Upper lobe of left lung (tissue), 6 donors: ENCODE data around the gene SOWAHA. TPM values are rescaled to one million over a fixed set of nuclear protein-coding genes. Genes with fewer than 3 reads are reported as not detected.

Experiments used
- ATAC-seq, 2 donors: fragments of 200-7000 bp; cut with Tn5 transposase; one replicate each; pipeline ENCODE4 v1.9.1; 2022; ENCODE audit warnings: mild to moderate bottlenecking in 2 of 2, moderate library complexity in 2 of 2; ENCODE audit not compliant: low FRiP score in 2 of 2
- DNase-seq, 2 donors: peaks; one replicate each; pipeline ENCODE4 v3.0.0-alpha.2; 2019 to 2020
- H3K27ac ChIP-seq, 4 donors: fragments of 200-600 bp; sonication (generic); one replicate each; pipeline ENCODE4 v1.5.1; 2016 to 2019
- H3K27me3 ChIP-seq, 4 donors: fragments of 200-600 bp; sonication (generic); one replicate each; pipeline ENCODE4 v1.5.1; 2017 to 2019
- H3K36me3 ChIP-seq, 4 donors: fragments of 200-600 bp; sonication (generic); one replicate each; pipeline ENCODE4 v1.5.1; 2016 to 2019
- H3K4me1 ChIP-seq, 4 donors: fragments of 200-600 bp; sonication (generic); one replicate each; pipeline ENCODE4 v1.5.1; 2018 to 2019
- H3K4me3 ChIP-seq, 4 donors: fragments of 200-600 bp; sonication (generic); one replicate each; pipeline ENCODE4 v1.5.1; 2017 to 2019; ENCODE audit warnings: mild to moderate bottlenecking in 2 of 4, moderate library complexity in 1 of 4
- H3K9me3 ChIP-seq, 4 donors: fragments of 200-600 bp; sonication (generic); one replicate each; pipeline ENCODE4 v1.5.1; 2018 to 2019
- EP300 ChIP-seq, 4 donors: sonication (generic); formaldehyde crosslinking; IDR thresholded peaks; one replicate each; pipeline ENCODE4 v1.5.1; 2017; ENCODE audit warnings: antibody characterized with exemption in 4 of 4, control low read depth in 2 of 4
- POLR2A ChIP-seq, 4 donors: fragments of 450-650 bp; IDR thresholded peaks; one replicate each; pipeline ENCODE4 v1.5.1; 2016 to 2017; ENCODE audit warnings: antibody characterized with exemption in 4 of 4, mild to moderate bottlenecking in 2 of 4
- POLR2AphosphoS5 ChIP-seq, 2 donors: sonication (generic); formaldehyde crosslinking; IDR thresholded peaks; one replicate each; pipeline ENCODE4 v1.5.1; 2017; ENCODE audit warnings: antibody characterized with exemption in 2 of 2
- WGBS, 2 donors: methylation state at CpG; one replicate each; pipeline ENCODE4 v1.1.5; 2017 to 2018; 5-methylcytosine and 5-hydroxymethylcytosine counted together
- total RNA-seq, 6 donors: library from RNA; depleted of rRNA in 4 of 6; stranded (reverse); fragments of >200 nt in 4 of 6; gene quantifications; one replicate each; pipeline versions ENCODE4 v1.1.0 to v1.2.1, GENCODE V29; 2016 to 2021
- TF ChIP-seq, protein P1 (sequence below), 6 experiments: fragments of 450-650 bp in 4 of 6; fragments of 200-600 bp in 2 of 6; sonication (generic) in 2 of 6; IDR thresholded peaks; one replicate each; pipeline ENCODE4 v1.5.1; 2016 to 2019; ENCODE audit warnings: antibody characterized with exemption in 6 of 6
- donor health status: DM: no; HTN: no; CAD: no; lungs with moderate emphysema.
- donor health status: DM: no; HTN: yes; CAD: no; lungs with severe emphysema.

SOWAHA gene
- total RNA-seq, 6 donors from 2014 or later: 0.30 to 1.0 (median 0.55) TPM; not detected in 1

- Histone ChIP-seq H3K9me3 (no peaks in the 10 kb centered on the region), H3K27ac (no peak overlapping the region), H3K4me1 (peaks cover 0 to under 1% (median 0%) of the 10 kb centered on the region in 4 donors), H3K36me3 (no peaks in the 10 kb centered on the region), H3K4me3 (no peak overlapping the region), H3K27me3 (no peaks in the 10 kb centered on the region)
- TF ChIP-seq POLR2A (IDR thresholded peaks at IDR 0.05) (no peak), EP300 (IDR thresholded peaks at IDR 0.05) (no peak)
- TF ChIP-seq, protein P1, sequence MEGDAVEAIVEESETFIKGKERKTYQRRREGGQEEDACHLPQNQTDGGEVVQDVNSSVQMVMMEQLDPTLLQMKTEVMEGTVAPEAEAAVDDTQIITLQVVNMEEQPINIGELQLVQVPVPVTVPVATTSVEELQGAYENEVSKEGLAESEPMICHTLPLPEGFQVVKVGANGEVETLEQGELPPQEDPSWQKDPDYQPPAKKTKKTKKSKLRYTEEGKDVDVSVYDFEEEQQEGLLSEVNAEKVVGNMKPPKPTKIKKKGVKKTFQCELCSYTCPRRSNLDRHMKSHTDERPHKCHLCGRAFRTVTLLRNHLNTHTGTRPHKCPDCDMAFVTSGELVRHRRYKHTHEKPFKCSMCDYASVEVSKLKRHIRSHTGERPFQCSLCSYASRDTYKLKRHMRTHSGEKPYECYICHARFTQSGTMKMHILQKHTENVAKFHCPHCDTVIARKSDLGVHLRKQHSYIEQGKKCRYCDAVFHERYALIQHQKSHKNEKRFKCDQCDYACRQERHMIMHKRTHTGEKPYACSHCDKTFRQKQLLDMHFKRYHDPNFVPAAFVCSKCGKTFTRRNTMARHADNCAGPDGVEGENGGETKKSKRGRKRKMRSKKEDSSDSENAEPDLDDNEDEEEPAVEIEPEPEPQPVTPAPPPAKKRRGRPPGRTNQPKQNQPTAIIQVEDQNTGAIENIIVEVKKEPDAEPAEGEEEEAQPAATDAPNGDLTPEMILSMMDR (IDR thresholded peaks at IDR 0.05): no peak
- ATAC-seq (no peak), DNase-seq (no peak)
- 92 to 93% methylated on average over 8 of the region's 8 CpGs for WGBS, 2 donors
Observed at GRCh38 chr5:132848270-132848669, 35.2 kb downstream of the SOWAHA start.

- Histone ChIP-seq H3K4me1 (peaks cover 0 to 5% (median 2%) of the 10 kb centered on the region in 4 donors), H3K4me3 (no peak overlapping the region), H3K27me3 (no peaks in the 10 kb centered on the region), H3K36me3 (no peaks in the 10 kb centered on the region), H3K9me3 (no peaks in the 10 kb centered on the region), H3K27ac (no peak overlapping the region)
- TF ChIP-seq, protein P1 (IDR thresholded peaks at IDR 0.05): no peak
- no peak for TF ChIP-seq EP300 (IDR thresholded peaks at IDR 0.05)
- no peak for TF ChIP-seq POLR2AphosphoS5 (IDR thresholded peaks at IDR 0.05)
- no peak for TF ChIP-seq POLR2A (IDR thresholded peaks at IDR 0.05)
- ATAC-seq: no peak
- DNase-seq: no peak
- 23 to 46% methylated on average over 1 of the region's 1 CpG for WGBS, 2 donors
Observed at GRCh38 chr5:132849347-132849746, 36.2 kb downstream of the SOWAHA start.

DNA sequence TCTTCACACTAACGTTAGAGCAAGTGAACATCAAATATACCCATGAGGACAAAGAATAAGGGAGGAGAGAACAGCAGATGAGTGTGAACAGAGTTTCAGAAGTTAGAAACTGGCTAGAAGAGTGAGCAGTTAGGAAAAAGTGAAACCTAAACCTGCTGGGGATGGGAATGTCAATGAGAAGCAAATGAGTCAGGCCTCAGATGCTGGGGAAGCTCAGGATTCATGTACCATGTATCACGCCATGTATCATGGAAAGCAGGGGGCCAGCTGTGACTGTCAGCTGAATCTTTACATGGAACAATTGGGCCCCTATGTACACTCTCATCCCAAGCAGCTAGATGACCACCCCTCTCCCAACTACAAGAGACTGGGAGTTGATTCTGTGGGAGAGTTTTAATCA lies 37.0 kb downstream of the SOWAHA start:
- H3K9me3 ChIP-seq: no peaks in the 10 kb centered on the region
- H3K27me3 ChIP-seq: no peaks in the 10 kb centered on the region
- H3K36me3 ChIP-seq: no peaks in the 10 kb centered on the region
- 72 to 80% methylated on average over 2 of the region's 2 CpGs for WGBS, 2 donors
- TF ChIP-seq, protein P1 (IDR thresholded peaks at IDR 0.05): no peak
- TF ChIP-seq EP300 (IDR thresholded peaks at IDR 0.05) (no peak), POLR2AphosphoS5 (IDR thresholded peaks at IDR 0.05) (no peak), POLR2A (IDR thresholded peaks at IDR 0.05) (no peak)
- ATAC-seq: no peak
- H3K27ac ChIP-seq: no peak overlapping the region
- peaks cover 0 to 5% (median 2%) of the 10 kb centered on the region in 4 donors for H3K4me1 ChIP-seq
- no peak overlapping the region for H3K4me3 ChIP-seq
- DNase-seq: no peak

DNA sequence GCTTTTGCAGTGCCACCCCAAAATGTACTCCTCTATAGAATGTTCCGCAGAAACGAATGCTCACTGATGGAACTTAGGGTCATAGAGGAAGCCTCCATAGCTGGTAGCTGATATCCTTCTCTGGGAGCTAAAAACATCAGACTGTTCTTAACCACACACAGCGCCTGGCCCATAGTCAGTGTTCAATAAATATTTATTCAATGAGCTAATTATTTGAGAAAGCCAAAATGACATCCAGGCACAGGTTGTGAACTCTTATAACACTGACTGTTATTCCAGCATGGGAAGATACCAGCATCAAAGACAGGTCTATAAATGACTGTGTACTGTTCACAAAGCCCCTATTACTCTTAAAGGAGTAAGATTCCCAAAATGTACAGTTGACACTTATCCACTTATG lies 40.2 kb downstream of the SOWAHA start:
- no peak overlapping the region for H3K4me3 ChIP-seq
- H3K27me3 ChIP-seq: no peaks in the 10 kb centered on the region
- no peak for ATAC-seq
- 64 to 71% methylated on average over 3 of the region's 3 CpGs for WGBS, 2 donors
- no peaks in the 10 kb centered on the region for H3K9me3 ChIP-seq
- H3K4me1 ChIP-seq: peaks cover 0 to 5% (median 2%) of the 10 kb centered on the region in 4 donors
- TF ChIP-seq POLR2AphosphoS5 (IDR thresholded peaks at IDR 0.05) (no peak), EP300 (IDR thresholded peaks at IDR 0.05) (no peak), POLR2A (IDR thresholded peaks at IDR 0.05) (no peak)
- TF ChIP-seq, protein P1 (IDR thresholded peaks at IDR 0.05): no peak
- no peak overlapping the region for H3K27ac ChIP-seq
- no peak for DNase-seq
- H3K36me3 ChIP-seq: no peaks in the 10 kb centered on the region

- H3K36me3 ChIP-seq: no peaks in the 10 kb centered on the region
- H3K27ac ChIP-seq: no peak overlapping the region
- whole genome bisulfite sequencing, 2 donors: 5 to 17% methylated on average over 1 of the region's 1 CpG
- peaks cover 0 to 5% (median 2%) of the 10 kb centered on the region in 4 donors for H3K4me1 ChIP-seq
- TF ChIP-seq EP300 (IDR thresholded peaks at IDR 0.05) (no peak), POLR2AphosphoS5 (IDR thresholded peaks at IDR 0.05) (no peak), POLR2A (IDR thresholded peaks at IDR 0.05) (no peak)
- TF ChIP-seq, protein P1 (IDR thresholded peaks at IDR 0.05): no peak
- no peak overlapping the region for H3K4me3 ChIP-seq
- H3K27me3 ChIP-seq: no peaks in the 10 kb centered on the region
- H3K9me3 ChIP-seq: no peaks in the 10 kb centered on the region
- ATAC-seq: no peak
- DNase-seq: no peak
Observed at GRCh38 chr5:132853790-132854189, 40.7 kb downstream of the SOWAHA start.
